Measurements from ENCODE around the gene MEF2A.

The MEF2A gene

DNA sequence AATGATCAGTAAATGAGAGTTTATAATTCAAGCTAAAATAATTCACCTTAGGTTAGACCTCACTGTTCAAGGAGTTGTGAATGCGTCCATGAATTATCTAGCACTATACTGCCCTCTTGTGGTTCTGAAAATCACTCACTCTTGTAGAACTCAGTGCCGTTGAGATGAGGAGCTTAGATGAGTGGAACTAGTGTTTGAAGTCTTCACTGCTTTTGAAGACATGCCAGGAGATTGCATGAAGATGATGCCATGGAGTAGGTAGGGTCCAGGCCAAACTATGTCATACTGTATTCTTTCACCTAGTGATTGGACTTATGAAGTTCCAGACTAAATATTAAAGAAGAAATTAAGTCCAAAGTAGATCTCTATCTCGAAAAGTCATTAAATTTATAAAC is 138.7 kb downstream of the MEF2A start:
- peak; percentile 38 for DNase-seq (ENCODE audit: low spot score)

DNA sequence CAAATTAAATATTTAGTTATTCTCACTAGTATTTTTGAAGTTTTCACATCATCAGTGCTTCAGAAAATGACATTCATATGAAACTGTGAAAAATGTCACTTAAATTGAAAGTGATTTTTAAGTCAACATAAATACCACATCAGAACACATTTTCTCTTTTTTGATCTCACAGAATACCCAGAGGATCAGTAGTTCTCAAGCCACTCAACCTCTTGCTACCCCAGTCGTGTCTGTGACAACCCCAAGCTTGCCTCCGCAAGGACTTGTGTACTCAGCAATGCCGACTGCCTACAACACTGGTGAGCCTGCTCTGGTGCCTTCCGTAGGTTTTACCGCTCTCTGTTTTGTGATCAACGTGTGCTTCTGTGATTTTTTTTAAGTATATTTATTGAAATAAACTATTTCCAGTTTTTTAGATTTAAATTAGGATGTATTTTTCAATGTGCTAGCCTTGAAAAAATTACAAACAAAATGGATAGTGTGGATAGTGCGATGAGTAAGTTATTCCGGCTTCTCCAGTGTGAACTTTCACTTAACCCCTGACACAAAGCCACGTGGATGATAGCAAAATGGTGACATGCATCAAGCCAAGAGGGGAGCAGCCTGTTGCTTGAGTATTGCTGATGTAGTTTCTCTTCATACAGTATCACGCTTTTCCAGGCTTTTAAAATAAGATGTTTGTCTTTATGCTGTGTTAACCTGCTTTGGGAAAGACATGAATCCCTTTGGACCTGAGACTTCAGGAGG is 140.9 kb downstream of the MEF2A start:
- no peak for DNase-seq (ENCODE audit: low spot score)

DNA sequence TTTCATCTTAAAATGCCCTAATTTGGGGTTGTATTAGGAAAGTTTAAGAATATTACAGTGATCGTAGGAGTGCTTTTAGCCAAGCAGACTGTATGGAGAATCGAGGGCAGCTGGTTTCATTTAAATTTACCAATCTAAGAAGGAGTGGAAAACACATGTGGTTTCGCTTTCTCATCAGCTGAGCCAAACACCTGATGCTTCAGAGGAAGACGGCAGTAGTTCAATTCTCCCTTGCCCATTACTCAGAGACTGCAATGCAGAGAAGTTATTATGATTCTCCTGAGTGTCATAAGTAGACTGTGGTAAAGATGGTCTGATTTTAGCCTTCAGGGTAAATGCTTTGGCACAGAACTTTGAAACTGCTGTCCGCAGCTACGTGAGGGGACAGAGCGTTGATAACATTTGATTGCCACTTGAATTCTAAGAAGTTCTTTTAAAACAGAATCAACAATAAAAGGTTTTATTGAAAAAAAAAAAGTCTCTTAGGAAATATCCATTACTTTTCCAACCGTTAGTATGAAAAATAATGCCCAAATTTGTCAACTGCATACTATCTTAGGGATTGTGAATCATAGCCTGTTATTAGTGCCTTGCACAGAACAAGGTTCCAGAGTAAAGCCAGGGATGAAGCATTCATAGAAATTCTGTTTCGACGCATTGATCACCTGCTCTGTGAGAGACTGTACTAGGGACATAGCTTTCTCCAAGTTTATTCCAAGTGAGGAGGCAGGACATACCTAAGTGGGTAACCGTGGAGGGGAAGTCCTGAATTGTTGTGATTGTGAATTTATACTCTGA is 141.9 kb downstream of the MEF2A start:
- DNase-seq (ENCODE audit: low spot score), result no peak

DNA sequence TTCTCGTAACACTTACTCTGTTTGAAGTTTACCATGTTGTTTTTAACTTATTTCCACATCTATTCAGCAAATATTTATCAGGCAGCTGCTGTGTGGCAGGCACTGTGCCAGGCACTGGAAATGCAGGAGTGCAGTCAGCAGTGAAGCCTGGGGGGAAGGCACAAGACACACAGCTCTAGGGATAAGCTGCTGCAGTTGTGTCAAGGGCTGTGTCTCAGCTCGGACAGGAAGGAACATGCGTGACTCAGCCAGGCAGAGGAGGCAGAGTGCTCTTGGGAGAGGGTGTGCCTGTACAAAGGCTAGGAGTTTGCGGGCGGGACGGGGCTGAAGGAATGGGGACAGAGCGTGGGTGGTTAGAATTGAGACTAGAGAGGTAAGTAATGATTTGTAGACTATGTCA is 142.8 kb downstream of the MEF2A start:
- peak; percentile 86 for DNase-seq (ENCODE audit: low spot score)

DNA sequence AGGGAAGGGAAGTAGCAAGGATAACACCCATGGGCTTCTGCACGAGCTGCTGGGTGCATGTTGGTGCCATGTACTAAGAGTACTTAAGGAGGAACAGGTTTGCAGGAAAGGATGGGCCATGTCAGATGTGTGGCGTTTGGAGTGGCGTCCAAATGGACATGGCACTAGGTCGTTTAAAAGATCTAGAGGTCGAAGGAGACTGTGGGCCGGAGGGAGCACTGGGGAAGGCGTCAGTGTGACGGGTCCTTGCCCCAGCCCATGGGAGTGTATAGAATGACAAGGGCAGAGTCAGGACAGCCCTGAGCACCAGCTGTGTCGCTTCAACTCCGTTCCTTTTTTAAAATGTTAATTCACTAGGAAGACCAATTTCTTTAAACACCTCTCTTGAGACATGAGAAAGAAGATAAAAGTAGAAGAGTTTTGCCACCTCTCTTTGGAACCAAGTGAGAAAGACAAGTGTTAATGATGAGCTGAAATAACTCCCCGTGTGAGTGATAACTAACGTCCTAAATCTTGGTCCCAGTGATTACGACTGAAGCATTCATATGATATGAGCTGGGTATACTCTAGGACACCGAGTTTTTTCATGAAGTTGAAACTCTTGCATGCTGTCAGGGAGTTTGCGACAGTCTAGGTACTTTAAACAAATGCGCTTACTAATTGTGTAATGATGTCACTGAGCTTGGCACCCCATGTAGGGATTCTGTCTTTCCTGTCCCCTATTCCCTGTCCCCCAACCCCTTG is 143.6 kb downstream of the MEF2A start:
- DNase-seq (ENCODE audit: low spot score), result no peak

DNA sequence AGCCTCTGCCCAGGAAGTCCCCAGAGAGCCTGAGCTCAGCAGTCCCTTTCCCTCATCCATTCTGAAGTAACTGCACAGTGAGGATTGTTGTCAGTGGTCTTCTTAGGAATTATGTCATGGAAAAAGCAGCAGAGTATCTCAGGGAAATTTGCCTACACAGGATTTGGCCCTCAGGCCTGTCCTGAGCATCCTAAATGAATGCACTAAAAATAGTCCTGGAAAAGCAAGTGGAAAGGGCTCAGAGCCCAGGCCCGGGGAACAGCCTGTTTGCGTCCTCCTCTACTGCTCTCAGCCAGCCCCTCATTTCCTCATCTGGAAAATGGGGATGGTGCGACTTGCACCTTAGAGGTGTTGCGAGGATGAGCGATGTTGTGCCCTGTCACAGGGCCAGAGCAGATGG is 145.8 kb downstream of the MEF2A start:
- DNase-seq (ENCODE audit: low spot score), result no peak

DNA sequence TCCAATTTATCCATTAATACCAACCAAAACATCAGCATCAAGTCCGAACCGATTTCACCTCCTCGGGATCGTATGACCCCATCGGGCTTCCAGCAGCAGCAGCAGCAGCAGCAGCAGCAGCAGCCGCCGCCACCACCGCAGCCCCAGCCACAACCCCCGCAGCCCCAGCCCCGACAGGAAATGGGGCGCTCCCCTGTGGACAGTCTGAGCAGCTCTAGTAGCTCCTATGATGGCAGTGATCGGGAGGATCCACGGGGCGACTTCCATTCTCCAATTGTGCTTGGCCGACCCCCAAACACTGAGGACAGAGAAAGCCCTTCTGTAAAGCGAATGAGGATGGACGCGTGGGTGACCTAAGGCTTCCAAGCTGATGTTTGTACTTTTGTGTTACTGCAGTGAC is 146.6 kb downstream of the MEF2A start:
- no peak for DNase-seq (ENCODE audit: low spot score)

DNA sequence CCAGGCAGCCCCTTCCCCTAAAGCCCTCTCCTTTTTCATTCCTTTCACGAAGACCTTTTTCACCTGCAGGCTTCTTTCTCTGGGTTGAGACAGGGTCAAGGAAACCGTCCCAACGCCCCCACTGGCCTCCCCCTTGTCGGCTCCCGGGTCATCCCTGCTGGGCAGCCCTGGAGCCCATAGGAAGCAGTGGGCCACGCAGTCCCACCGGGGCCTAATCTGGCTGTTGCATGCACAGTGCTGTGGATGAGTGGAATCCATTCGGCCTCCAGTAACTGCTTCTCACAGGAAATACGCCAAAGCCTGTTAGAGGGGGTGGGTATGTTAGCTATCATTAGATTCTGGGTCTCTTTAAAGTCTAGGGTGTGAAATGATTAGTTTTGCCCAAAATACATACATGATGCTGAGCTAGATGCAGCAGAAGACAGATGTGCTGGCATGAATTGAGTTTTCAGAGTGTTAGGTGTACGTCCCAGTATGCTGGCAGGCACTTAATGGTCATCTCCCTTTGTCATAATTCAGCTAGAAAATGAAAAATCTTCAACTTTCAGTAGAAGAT is 150.8 kb downstream of the MEF2A start:
- no peak for DNase-seq (ENCODE audit: low spot score)

- no peak for DNase-seq (ENCODE audit: low spot score)
These were observed 151.6 kb downstream of the MEF2A start for GRCh38 chr15:99717161-99718009.

DNA sequence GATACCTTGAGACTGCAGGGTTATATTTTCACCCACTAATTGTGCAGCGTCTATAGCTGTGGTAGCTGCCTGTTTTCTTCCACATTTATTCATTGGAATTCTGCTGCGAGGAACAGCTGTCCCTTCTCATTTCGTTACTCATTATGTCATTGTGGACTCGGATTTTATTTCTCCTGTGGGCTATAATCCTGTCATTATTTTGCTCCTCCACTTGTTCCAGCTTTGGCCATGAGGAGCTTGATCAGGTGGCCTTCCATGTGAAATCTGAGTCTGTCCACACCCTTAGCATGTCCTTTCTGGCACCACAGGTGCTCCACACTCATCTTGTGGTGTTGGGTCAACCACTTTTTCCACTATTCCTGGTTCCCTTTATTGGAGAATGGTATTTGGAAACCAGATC is 152.6 kb downstream of the MEF2A start:
- DNase-seq (ENCODE audit: low spot score), result no peak

- DNase-seq (ENCODE audit: low spot score), result peak; percentile 27
These were observed 153.3 kb downstream of the MEF2A start for GRCh38 chr15:99719096-99719541.

DNA sequence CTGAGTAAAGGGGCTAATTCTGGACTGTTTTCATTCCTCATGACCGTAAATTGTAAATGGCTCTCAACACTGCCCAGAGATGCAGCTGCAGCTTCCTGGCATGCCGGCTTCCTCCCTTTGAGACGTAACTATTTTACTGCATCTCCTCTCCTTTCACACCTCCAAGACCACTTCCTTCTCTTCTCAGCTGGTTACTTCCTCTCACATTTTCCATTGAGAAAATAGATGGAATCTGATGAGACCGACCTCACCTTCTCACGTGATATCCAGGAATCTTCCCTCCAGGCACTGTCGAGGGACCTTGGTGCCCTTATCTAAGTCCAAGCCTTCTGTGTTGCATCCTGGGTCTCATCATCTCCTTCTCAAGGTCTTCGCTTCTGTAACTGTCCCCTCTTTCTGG is 154.7 kb downstream of the MEF2A start:
- no peak for DNase-seq (ENCODE audit: low spot score)

DNA sequence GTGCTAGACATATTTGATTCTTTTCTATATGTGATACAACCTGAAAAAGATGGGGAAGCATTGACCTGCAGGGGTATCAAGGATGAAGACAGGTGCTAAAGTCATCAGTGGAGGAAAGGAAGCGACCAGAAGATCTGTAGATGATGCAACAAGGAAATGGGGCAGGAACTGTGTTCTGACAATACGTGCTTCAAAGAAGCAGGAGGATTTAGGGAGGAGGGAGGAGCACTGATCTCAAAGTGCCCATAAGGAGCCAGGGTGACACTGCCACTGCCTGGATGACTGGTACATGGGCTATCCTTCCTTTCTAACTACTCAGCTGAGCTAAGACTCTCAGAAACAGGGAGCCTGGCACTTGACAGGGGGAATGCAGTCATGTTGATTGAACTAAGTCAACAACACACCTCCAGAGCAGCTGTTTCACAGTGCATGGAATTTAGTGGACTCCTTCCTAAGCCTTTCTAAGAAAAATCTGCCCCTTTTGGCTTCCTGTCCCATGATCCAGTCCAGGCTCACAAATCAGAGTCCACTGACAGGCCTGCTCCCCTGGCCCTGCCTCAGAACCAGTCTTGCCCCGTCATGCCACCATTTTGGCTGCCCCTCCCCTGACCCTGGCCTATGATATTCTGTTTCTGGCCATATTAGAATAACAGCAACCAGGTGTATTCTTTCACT is 155.5 kb downstream of the MEF2A start:
- no peak for DNase-seq (ENCODE audit: low spot score)

GRCh38 chr15:99721896-99722295 is 156.1 kb downstream of the MEF2A start:
- no peak for DNase-seq (ENCODE audit: low spot score)

DNA sequence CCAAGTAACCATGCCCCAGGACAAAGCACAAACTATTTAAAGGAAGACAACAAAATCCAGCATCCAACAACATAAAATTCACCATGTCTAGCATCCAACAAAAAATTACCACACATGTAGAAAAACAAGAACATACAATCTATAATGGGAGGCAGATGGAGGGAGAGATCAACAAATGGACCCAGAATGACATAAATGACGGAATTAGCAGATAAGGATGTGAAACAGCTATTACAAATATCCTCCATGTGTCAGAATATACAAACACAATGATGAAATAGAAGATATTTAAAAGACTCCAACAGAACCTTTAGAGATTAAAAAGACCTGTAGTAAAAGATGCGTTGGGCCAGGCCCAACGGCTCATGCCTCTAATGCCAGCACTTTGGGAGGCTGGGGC is 156.6 kb downstream of the MEF2A start:
- DNase-seq (ENCODE audit: low spot score), result no peak

DNA sequence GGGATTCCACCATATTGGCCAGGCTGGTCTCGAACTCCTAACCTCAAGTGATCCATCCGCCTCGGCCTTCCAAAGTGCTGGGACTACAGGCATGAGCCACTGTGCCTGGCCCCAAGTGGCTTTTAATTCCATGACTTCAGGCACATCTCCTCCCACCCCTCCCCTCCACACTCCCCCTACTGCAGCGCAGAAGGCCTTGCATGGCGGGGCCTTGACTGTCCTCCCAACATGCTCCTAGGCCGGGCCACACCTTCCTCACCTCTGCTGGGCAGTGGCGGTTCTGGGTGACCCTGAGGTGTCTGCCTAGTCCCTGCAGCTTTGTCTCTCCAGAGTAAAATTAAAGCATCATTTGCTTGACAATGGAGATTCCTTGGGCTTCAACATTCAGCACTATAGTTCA is 160.5 kb downstream of the MEF2A start:
- DNase-seq (ENCODE audit: low spot score), result no peak

DNA sequence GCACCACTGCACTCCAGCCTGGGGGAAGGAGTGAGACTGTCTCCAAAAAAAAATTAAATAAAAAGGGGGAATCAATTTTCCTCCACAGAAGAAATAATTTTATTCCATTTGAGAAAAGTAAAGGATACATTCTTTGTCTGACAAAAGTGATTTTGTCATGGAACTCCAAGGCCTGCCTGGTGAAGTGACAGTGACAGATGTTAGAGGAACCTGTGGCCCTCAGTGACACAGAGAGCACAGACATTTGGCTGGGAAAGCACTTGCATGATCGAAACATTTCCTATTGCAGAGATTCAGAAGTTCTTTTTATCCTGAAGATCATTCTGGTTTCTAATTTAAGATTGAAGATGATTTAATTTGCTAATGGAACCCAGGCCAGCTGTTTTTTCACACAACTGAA is 161.5 kb downstream of the MEF2A start:
- no peak for DNase-seq (ENCODE audit: low spot score)

DNA sequence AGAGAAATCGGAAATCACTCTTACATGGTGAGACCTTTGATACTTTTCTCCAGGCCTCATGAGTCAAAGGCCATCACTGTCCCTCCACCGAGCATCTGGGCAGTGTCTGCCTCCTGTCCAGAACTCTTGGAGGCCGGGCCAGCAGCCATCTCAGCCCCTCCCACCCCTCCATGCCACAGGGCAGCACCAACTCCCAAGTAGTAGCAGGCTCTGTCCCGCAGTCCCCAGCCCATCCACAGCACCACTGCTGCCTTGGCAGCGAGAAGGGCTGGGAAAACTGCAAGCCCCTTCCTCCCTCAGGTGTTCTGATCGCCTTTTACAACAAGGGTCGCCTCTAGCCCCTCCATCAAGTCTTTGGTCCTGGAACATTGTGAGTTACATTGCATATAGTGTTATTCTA is 161.9 kb downstream of the MEF2A start:
- DNase-seq (ENCODE audit: low spot score), result no peak

DNA sequence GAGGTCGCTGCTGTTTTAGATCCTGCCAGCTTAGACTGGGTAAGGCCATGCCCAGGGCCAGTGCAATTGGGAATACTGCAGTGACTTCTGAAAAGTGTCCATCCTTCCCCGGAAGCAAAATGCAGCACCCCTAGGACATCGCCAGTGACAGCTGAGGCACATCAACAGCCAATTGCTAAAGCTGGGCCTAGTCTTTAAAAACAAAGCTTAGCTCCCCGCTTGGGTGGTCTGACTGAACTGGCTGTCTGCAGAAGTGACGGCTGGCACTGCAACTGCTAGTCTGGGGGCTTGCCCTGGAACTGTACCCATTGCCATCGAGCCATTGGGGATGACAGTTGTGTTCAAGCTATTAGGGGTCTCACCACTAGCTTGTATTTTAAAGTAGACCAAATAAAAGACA is 163.1 kb downstream of the MEF2A start:
- no peak for DNase-seq (ENCODE audit: low spot score)

DNA sequence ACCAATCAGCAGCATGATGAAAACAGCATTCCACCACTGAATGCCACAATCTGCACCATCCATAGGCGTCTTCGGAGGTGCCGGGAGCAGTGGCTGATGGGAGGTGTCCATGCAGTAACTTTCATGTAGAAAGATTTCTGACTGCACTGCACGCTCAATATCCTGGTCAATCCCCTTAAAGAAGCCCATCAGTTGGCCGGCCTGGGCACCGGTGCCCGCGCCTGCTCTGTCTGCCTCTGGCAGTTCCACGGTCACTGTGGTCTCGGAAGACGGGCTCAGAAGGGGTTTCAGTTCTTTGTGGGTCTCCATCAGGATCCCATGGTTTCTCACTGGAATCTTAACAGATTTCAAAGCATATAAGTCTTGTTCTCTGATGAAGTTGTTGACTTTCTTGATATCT is 163.5 kb downstream of the MEF2A start:
- no peak for DNase-seq (ENCODE audit: low spot score)

DNA sequence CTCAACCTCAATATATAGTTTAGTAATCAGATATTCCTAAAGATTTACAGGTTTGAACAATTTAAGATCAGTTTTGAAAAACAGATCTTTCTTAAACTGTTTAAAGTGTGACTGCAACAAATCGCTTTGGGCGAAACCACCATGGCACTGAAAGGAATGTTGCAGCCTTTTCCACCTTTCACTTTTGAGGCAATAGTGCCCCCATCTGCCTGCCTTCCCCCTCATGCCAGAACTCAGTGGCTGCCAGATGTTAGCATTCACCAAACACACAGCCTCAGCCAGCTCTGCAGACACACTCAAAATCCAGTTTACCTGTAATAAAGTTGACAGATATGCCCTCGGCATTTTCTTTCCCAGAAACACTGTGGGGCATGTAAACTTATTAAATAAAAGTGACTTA is 164.1 kb downstream of the MEF2A start:
- DNase-seq (ENCODE audit: low spot score), result peak; percentile 31

All from hepatic stellate cell (primary cell).